NCI-H2227 (cell line): Measurements from ENCODE around the gene VPS13D.

Experiments used
- DNase-seq: peaks from one replicate; lab custom pipeline; 2025; ENCODE audit not compliant: unreplicated experiment; lab: John Stamatoyannopoulos, UW

The VPS13D gene

DNA sequence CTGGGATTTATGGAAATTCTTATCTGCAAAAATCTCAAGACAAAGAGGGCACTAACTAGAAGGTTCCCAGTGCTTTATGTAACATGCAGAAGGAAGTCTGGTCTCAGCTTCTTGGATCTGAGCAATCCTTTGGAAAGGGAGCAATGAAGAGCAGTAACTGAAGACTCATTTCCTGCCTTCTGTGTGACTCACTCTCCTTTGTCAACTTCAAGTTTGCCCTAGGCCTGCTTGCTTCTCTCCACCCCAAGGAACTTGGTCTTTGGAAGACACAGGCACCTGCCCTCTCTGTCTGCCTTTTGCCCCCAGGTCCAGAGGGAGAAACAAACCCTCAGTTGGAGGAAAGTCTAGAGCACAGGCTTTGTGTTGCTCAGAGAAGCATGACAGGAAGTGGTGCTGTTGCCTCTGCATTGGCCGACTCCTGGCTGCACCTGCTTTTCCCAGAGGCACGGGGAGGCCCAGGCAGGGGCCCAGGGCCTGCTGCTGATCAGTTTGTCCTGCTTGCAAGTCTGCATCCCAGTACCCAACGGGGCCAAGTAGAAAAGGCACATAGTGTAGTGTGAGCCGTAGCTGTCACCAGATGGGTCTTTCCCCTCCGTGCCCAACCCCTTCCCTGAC, 251.0 kb downstream of the VPS13D start:
- DNase-seq: no peak

DNA sequence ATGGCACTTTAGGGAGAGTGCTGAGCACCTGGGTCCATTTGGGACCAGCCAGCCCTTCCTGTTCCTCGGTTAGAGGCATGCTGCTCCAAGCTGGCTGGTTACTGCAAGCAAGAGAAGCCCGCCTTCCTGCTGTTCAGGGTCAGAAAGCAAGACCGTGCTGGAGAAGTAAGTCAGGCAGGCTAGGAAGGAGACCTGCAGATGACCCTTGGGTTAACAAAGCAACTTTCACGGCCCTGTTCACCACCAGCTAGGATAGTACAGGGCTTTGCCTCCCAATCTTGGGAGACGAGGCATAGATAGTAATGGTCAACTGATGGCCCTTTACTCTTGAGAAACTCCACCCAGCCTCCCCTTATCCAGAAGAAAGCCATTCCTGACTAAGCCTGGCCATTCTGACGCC, 252.1 kb downstream of the VPS13D start:
- DNase-seq: no peak

DNA sequence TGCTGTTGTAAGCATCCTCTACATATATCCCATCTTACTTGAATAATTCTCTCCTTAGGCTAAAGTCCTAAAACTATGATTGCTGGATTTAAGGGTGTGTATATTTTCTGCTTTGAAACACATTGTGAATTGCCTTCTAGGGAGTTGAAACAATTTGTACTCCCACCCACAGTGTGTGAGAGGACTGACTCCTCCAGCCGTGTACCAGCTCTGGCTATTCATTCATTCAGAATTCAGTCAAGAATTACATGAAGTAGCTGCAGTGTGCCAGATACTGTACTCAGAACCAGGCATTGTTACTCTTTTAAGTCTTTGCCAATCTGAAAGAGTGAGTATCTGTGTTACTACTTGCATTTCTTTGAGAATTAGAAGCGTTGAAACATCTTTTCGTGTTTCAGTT, 253.2 kb downstream of the VPS13D start:
- DNase-seq: no peak

DNA sequence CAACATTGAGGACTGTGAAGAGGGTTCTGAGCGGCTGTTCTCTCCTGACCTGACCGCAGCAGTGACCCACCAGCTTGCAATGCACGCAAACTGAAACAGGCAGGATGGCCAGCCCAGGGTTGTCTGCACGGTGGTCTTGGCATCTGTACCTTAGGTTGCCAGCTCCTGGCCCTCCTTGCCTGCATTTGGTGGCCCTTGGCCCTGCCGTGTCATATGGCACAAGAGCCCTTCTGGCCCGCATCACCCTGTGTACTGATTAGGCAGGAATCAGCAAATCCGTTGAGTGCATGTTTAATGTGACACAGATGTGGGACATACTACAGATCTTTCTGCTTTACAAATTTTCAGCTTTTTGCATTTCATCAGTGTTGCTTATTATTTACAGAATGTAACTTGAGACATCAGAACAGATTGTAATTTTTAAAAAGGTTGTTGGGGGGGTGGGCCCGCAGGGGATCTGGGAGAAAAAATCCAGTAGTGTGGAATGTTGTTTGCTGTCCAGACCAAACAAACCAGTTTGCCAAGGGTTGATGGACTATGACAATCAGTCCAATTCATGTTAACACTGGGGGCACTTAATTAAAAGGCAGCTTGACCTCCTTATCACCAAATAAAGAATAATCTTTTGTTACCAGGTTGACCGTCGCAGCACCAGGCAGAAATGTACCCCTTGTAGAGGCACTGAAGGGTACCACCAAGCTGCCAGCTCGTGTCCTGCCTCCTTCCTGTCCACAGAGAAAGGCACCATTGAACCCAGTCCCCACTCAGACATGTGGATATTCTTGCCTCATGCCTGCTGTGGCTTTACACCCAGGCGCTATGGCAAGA, 255.6 kb downstream of the VPS13D start:
- DNase-seq: no peak

DNA sequence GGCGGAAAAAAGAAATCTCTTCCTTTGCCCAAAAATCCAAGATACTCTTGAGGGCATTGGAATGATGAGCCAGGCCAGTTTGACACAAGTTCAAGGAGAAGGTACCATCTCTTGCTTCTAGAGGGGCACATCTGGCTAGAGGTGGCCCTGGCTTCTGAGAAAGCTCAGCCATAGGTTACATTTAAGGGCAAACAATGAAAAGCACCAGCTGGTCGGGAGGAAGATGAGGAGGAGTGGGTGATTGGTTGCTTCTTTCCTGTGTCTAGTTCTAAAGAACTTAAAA, 256.2 kb downstream of the VPS13D start:
- no peak for DNase-seq

DNA sequence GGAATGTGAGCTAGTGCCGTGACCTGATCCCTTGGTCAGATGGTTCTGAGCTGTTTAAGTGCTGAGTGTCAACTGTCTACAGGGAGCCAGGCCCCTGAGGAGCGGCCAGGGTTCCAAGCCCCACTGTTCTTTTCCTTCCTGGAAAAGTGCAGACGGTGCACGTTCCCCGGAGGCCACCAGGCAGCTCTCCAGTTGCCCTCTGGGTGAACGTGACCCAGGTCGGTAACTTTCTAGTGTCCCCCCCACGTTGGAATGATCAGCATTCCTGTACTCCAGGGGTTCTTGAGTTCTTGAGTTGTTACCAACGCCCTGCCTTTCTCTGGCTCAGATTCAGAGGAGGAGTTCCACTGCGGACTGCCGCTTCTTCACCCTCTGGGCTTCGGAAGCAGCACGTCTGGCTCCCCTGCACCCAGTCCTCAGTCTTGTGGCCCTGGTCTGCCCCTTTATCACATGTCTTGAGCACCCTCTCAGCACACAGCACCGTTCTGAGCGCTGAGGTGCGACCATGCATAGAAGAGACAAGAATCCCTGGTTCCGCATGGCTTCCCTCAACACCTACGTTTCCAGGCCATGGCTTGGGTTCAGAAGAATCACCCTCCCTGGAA, 256.7 kb downstream of the VPS13D start:
- DNase-seq: no peak

DNA sequence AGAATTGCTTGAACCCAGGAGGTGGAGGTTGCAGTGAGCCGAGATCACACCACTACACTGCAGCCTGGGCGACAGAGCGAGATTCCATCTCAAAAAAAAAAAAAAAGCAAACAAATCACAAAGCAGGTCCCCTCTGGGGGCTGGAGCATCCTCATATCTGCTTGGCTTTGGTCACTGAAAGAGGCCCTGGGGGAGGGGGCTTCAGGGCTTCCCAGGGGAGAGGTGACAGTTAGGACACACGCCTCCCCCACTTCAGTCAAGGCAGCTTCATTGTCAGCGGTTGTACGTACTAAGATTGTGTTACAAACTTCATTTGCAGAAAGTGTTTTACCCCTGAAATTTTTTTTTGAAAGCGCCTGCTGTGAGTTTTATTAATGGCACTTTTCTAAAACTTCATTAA, 257.7 kb downstream of the VPS13D start:
- DNase-seq: no peak

DNA sequence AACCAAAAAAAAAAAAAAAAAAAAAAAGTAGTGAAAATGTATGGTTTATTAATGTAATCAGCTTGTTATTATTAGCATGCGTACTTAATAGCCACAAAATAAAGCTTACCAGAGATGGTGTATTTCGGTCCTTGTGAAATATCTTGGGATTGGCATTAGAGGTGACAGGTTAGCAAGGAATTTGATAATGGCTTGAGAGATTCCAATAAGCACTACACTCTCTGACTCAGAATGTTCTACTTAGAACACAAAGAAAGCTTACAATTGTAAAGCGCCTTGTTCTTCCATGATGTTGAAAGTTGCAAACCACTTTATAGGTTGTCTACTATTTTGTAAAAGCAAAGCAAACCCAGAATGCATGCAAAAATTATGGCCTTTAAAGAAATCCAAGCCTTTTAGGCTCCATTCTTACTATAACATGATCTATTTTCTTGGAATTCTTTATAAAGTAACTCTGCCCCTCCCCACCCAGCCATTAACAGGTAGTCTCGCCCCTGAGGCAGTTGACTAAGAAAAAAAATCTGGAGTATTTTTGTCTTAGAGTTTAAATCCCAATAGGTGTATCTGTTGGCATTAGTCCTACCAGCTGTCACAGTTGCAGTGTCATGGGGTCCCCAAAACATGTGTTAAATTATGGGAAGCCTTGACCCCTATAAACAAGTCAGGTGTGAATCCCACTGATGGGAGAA, 259.0 kb downstream of the VPS13D start:
- no peak for DNase-seq

DNA sequence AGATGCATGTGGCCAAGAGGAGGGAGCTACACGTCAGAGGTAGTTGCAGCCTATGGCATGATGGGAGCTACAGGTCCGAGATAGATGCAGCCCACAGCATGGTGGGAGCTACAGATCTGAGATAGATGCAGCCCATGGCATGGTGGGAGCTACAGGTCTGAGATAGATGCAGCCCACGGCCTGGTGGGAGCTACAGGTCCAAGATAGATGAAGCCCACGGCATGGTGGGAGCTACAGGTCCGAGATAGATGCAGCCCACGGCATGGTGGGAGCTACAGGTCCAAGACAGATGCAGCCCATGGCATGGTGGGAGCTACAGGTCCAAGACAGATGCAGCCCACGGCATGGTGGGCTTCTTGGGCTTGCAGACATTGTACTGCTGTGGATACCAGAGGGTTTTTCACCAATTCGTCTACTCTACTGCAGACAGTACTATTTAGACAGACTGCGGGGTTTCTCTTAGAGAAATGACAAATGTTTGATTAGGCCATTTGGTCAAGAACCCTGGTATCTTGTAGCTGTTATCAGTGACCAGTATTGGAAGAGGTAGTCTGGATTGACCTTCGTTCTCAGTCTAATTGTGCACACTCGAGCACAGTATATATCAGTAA, 260.8 kb downstream of the VPS13D start:
- no peak for DNase-seq

DNA sequence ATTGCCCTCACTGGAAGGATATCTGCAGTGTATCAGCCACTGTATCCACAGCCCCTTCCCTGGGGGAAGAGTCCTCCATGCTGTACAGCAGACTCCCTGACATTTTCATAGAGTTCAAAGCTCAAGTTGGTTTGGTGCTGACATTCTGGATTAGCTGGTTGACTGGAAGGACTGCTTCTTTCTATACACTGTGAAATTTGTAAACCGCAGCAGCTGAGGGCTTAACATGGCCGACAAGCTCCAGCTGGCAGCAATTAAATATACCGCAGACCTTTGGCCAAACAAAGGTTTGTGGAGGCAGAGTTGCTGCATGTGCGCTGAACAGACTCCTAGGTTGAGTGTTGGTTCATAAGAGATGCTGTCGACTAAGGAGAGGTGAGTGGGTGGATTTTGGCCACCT, 261.8 kb downstream of the VPS13D start:
- no peak for DNase-seq

DNA sequence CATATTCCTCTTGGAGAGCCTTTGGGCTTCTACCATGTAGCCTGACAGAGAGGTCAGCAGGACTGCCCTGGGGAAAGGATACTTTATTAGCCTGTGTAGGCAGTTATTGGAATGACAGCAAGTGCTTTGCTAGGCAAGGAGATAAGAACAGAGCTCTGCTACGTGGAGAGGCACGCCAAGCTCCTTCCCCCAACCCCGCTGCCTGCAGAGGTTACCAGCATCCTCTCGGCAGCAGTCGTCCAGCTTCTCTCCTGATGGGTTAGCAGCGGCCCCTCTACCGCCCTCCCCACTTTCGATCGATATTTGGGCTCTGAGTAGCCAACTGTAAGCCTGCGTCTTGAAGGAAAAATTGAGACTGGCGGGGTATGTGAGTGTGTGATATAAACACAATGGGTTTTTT, 265.9 kb downstream of the VPS13D start:
- no peak for DNase-seq

DNA sequence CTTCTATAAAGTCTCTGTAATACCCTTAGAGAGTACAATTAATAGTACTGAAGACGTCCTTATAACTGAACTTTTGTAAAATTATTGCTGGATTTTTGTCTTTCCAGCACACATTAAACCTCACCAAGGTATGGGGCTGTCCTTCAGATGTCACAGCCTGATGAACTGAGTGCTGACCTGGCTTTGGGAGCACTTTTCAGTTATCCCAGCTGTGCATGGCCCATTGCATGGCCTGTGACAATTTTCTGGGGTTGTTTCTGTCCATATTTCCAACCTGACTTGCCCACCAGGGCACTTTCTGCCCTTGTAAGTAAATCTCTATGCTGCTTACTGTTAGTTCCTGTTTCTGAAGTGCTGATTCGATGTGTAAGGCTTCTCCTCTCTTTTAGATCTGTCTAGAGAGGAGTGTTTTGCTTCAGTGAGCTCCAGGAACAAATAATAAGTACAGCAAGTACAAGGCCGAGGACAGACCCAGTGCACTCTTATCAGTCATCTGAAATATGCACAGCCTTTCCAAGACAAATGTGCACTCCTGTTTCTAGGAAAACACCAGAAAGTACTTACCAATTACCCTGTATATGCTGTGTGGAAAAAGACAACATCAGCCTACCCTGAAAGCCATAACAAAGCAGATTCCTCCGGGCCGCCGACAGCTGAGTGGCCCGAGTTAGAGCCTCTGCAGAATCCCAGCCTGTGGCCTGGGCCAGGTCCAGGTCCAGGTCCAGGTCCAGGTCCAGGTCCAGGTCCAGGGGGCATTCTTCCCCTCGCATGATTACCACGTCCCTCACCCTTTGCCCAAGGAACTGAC, 266.5 kb downstream of the VPS13D start:
- no peak for DNase-seq

DNA sequence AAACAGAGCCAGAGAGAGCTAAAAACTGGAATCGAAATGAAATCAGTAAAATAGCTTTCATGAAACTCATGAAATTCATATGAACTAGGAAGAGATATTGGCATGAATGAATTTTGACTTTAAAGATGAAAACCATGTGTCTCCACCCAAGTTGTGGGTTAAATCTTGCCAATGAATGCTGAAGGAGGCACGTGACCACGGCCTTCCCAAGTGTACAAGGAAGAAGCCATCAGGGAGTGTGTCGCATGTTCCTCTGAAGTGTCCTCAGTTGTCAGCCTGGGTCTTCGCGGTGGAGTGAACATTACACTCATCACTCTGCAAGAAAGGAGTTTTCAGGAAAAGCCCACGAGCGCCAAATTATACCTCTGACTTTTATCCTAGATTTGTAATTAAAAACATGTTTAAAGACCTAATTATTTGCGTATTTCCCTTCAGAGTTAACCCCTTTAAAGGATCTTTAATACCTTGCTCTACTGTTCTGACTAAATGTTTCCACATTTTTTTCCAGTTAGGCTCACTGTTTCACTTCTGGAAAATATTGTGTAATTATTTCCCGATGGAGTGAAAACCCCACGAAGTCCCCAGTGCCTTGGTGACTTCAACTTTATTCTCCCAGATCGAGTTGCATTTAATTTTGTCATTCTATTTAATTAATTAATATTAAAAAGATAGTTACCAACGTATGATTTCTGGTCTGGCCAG, 269.9 kb downstream of the VPS13D start:
- no peak for DNase-seq

DNA sequence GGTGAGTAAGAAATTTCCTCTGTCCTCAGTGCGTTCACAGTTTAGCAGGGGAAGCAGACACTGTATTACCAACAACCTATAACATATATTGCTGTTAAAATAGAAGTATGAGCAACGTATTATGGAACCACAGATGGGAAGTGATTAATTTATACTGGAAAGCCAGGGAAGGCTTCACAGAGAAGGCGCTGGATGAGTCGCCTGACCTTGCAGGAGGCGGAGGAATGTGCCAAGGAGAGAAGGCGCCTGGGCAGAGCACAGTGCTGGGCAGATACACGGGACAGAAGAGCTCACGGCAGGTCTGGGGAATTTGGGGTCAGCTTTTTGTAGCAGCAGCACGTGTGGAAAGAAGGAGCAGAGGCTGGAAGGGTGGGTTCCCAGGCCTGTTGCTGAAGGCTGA, 271.8 kb downstream of the VPS13D start:
- no peak for DNase-seq

DNA sequence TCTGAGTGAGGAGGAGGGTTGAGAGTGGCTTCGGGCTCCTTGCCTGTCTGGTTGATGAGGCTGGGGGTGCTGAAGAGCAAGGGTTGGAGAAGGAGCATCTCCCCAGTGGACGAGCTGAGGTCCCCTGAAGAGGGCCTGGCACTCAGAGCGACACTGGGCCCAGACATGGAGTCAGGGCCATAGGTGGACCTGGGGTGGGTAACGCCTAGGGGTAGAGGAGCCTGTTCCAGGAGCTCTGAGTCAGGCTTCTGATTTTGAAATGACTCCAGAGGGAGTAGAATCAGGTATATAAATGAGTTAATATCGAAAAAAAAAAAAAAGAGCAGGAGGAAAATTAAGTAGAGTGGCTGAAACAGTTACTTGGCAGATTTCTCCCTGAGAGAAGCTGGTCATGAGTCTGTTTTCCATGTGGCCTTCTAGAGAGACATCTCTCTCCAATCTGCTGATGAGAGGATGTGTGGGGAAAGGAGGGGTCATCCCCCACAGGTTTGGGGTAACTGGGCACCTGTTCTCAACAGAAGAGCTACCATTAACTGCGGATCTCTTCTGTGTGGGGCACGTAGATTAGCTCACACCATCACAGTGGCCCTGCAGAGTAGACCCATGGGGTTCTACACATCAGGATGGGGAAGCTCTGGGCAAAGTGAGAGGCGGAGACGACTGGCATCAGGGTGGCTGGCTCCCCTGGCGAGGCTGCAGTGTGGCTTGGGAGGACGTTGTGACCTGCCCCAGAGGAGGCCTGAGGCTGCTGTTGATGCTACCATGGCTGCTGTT, 272.7 kb downstream of the VPS13D start:
- DNase-seq: no peak

DNA sequence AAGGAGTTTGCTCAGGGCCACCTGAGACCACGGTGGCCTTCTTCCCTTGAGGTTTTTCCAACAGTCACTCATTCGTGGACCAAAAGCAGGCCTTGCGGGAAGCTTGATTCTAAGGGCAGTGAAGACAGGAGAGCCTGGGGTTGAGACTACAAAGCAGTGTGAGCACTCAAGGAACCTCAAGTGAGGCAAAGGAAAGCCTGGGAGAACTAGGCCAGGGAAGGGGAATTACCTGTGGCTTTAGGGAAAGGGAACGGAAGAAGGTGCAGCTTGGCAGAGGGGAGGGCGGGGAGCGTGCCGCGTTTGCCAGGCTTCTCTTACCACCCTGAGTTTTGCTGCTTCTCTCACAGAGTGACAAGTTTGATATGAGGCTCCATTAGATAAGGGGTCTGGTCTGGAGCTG, 273.9 kb downstream of the VPS13D start:
- DNase-seq: no peak

DNA sequence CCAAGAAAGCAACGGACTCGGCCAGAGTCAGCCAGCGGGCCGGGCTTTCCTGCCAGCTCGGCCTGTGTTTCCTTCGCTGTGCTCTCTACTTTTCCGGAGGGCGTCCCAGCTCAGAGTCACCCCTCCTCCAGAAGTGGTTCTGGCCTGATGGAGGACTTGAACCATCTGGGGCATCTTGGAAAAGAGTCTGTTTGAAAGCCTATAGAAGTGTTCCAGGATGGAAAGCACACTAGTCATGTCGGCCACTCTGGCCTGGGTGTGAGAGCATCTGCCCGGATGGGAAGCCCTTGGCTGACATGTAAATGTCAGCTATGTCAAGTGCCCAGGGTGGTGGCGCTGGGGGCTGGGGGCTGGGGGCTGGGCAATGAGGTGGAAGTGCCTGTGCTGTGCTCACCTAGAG, 274.8 kb downstream of the VPS13D start:
- no peak for DNase-seq

DNA sequence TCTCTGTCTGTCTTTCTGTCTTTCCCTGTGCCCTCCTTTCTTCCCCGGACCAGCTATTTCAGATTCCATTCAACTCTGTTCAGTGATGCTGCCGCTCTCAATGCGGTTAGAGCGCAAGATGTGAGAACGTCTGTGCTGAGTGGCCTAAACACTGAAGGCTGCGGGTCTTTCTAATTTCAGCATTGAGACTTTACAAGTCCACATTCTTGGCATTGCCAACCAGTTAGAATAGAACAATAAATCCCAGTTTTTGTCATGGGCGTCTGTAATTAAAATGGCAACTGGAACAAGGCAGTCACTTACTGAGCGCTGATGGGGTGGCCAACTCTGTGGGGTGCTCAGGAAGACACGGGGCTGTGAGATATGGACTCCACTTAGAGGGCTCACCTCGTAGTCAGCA, 275.4 kb downstream of the VPS13D start:
- DNase-seq: no peak

DNA sequence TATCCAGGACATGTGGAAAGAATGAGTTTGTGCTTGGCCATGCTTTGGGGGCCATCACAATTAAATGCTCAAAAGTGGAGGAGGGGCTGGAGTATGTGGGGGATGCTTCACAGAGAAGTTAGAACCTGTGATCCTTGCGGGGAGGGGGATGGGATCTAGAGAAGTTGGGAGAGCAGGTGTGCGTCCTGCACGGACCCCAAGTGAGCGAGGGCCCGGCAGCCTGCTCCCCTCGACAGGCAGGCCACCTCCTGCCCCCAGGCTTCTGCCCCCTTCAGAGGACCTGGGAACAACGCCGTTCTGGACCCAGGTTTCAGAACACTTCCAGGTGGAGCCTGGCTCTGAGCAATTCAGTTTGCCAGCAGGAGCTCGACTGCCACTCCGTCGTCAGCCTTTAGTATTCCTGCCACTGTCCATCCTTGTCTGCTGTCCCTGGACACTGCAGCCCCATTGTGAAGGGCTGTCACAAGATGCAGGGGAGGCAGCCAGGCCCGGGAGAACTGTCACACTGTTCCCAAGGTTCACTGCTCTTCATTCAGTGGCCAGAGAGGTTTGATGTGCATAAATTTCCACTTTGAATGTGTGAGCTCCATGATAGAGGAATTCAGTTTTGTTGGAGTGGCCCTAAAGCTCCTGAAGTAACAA, 275.9 kb downstream of the VPS13D start:
- DNase-seq: no peak
